OCI-LY7 (cell line): ENCODE measurements around the gene ARL8B. TPM values are rescaled to one million over a fixed set of nuclear protein-coding genes. Genes with fewer than 3 reads are reported as not detected.
"Not testable (repeated sequence)": the region's sequence is repeated elsewhere in the genome, so short reads cannot be mapped to it uniquely, and the experiment has no call there.

ENCODE experiments used
- BruUV-seq: library from RNA; stranded (reverse); fragments of 400-500 nt; replicated peaks from 2 replicates; lab custom pipeline; 2021; lab: Mats Ljungman, UMichigan
- CTCF ChIA-PET: fragments of 300-600 bp; sonication (Branson Sonifier 250); formaldehyde crosslinking; loops from one replicate; lab custom pipeline; 2022; ENCODE audit warnings: antibody characterized with exemption; ENCODE audit not compliant: unreplicated experiment; lab: Charles Lee
- POLR2A ChIA-PET: fragments of 300-600 bp; sonication (Branson Sonifier 250); formaldehyde crosslinking; loops from one replicate; lab custom pipeline; 2022; ENCODE audit warnings: antibody characterized with exemption; lab: Charles Lee
- DNase-seq: peaks from one replicate; pipeline ENCODE4 v3.0.0-alpha.2; 2015; ENCODE audit warnings: low spot score
- H2AFZ ChIP-seq: fragments of 200-600 bp; sonication (generic), shearing (Covaris generic); 2 replicates; pipeline ENCODE4 v1.6.1; 2014; ENCODE audit warnings: mild to moderate bottlenecking, antibody characterized with exemption, low read length, moderate library complexity
- H3K27ac ChIP-seq: fragments of 200-600 bp; sonication (generic); 2 replicates; pipeline ENCODE4 v1.5.1; 2014; ENCODE audit warnings: mixed run types, low read depth, mild to moderate bottlenecking, moderate library complexity, low read length, inconsistent platforms; ENCODE audit not compliant: poor library complexity, severe bottlenecking
- H3K36me3 ChIP-seq: fragments of 200-600 bp; sonication (generic); 2 replicates; pipeline ENCODE4 v1.6.1; 2014; ENCODE audit warnings: mild to moderate bottlenecking, antibody characterized with exemption, low read length, moderate library complexity, mixed read lengths; ENCODE audit not compliant: insufficient read depth
- H3K4me1 ChIP-seq: fragments of 200-600 bp; sonication (generic); 2 replicates; pipeline ENCODE4 v1.5.1; 2014; ENCODE audit warnings: mild to moderate bottlenecking, low read length; ENCODE audit not compliant: insufficient read depth, poor library complexity, severe bottlenecking
- H3K4me2 ChIP-seq: fragments of 200-600 bp; sonication (generic); 2 replicates; pipeline ENCODE4 v1.6.1; 2014; ENCODE audit warnings: mild to moderate bottlenecking, low read length
- H3K4me3 ChIP-seq: fragments of 200-600 bp; sonication (generic); 2 replicates; pipeline ENCODE4 v1.5.1; 2014; ENCODE audit warnings: mild to moderate bottlenecking, low read depth, low read length; ENCODE audit not compliant: poor library complexity, severe bottlenecking
- H3K79me2 ChIP-seq: fragments of 200-600 bp; sonication (generic); 2 replicates; pipeline ENCODE4 v1.6.1; 2016; ENCODE audit warnings: low read depth, mild to moderate bottlenecking, low read length, moderate library complexity, mixed read lengths; ENCODE audit not compliant: insufficient read depth
- H3K9me2 ChIP-seq: fragments of 200-600 bp; sonication (generic); 2 replicates; pipeline ENCODE4 v1.6.1; 2016; ENCODE audit warnings: mild to moderate bottlenecking, low read length, mixed read lengths; ENCODE audit not compliant: insufficient read depth
- H3K9me3 ChIP-seq: fragments of 200-600 bp; sonication (generic); 2 replicates; pipeline ENCODE4 v1.6.1; 2014; ENCODE audit warnings: mild to moderate bottlenecking, mixed run types, low read length, mixed read lengths
- H4K20me1 ChIP-seq: fragments of 200-600 bp; sonication (generic); 2 replicates; pipeline ENCODE4 v1.6.1; 2014; ENCODE audit warnings: mild to moderate bottlenecking, antibody characterized with exemption, low read length, moderate library complexity, mixed read lengths; ENCODE audit not compliant: insufficient read depth
- EZH2phosphoT487 ChIP-seq: fragments of 200-600 bp; sonication (generic); IDR thresholded peaks from 2 replicates; pipeline ENCODE4 v1.6.1; 2018; ENCODE audit warnings: low read depth, borderline replicate concordance, mild to moderate bottlenecking, mixed run types, antibody characterized with exemption, low read length, moderate library complexity, mixed read lengths
- intact Hi-C: fragments of 100-400 bp; cut with micrococcal nuclease; formaldehyde crosslinking; loops from one replicate; pipeline ENCODE4 v1.10.0; 2022; ENCODE audit not compliant: unreplicated experiment
- total RNA-seq, 2 experiments: library from RNA; depleted of rRNA in 1 of 2; stranded (reverse); fragments of >200 nt in 1 of 2; shearing (Covaris generic) in 1 of 2; gene quantifications; 2 replicates each; pipeline ENCODE4 v1.2.3, GENCODE V29; 2014 to 2022
- TF ChIP-seq, protein P1 (sequence below): fragments of 200-600 bp; sonication (generic); conservative IDR thresholded peaks from 2 replicates; pipeline ENCODE4 v1.5.1; 2014; ENCODE audit warnings: mild to moderate bottlenecking, antibody characterized with exemption, low read length, moderate library complexity, mixed read lengths

ARL8B gene
- total RNA-seq, 2 experiments from 2014 or later: 27.1 to 60.4 TPM

DNA sequence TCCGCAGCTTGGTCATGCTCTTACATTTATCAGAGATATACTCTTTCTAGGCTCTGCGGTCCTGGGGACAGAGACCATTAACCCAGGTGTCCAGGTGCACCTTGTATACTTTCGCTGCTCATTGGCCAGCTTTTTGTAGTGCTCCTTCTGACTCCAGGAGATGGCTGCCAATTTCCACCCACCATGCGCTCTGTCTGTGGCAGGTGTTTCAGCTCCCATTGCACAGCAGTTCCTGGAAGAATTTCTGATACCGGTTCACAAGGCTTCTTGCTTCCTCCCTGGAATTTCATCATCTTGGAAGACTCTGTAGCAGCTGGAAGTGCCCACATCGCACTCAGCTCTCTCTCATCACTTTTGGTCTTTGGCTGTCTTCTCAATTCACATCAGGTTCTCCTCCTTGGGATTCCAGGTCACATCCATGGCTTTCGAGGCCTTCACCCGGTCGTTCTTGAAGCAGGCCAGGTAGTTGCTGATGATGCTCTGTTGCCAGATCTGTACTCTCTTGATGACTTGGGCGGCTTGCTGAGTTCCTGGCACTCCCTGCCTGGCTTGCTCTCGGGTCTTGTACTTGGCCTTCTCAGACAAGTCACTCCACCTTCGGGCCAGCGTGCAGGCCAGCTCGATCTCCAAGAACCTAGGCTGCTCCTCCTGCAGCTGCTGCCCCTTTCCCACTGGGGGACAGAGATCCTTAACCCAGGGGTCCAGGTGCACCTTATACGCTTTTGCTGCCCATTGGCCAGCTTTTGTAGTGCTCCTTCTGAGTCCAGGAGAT, 41.1 kb upstream of the ARL8B start:
- Histone ChIP-seq H3K36me3 (no peaks in the 10 kb centered on the region), H4K20me1 (no peaks in the 10 kb centered on the region), H3K4me1 (no peaks in the 10 kb centered on the region), H3K79me2 (no peaks in the 10 kb centered on the region), H3K9me2 (no peaks in the 10 kb centered on the region), H3K9me3 (no peaks in the 10 kb centered on the region), H3K4me3 (no peak overlapping the region), H2AFZ (no peak overlapping the region), H3K4me2 (no peak overlapping the region), H3K27ac (no peak overlapping the region)
- ChIA-PET CTCF (no interaction called here), POLR2A (interaction anchor here (0.6 kb wide), 1 partner anchor 303 kb away, joined by 3 read pairs; no protein-coding TSS in a partner anchor)
- TF ChIP-seq, protein P1, sequence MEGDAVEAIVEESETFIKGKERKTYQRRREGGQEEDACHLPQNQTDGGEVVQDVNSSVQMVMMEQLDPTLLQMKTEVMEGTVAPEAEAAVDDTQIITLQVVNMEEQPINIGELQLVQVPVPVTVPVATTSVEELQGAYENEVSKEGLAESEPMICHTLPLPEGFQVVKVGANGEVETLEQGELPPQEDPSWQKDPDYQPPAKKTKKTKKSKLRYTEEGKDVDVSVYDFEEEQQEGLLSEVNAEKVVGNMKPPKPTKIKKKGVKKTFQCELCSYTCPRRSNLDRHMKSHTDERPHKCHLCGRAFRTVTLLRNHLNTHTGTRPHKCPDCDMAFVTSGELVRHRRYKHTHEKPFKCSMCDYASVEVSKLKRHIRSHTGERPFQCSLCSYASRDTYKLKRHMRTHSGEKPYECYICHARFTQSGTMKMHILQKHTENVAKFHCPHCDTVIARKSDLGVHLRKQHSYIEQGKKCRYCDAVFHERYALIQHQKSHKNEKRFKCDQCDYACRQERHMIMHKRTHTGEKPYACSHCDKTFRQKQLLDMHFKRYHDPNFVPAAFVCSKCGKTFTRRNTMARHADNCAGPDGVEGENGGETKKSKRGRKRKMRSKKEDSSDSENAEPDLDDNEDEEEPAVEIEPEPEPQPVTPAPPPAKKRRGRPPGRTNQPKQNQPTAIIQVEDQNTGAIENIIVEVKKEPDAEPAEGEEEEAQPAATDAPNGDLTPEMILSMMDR: no peak
- no peak for TF ChIP-seq EZH2phosphoT487
- DNase-seq: no peak
- BruUV-seq: no TSS peak
- intact Hi-C loops: no loop called here

DNA sequence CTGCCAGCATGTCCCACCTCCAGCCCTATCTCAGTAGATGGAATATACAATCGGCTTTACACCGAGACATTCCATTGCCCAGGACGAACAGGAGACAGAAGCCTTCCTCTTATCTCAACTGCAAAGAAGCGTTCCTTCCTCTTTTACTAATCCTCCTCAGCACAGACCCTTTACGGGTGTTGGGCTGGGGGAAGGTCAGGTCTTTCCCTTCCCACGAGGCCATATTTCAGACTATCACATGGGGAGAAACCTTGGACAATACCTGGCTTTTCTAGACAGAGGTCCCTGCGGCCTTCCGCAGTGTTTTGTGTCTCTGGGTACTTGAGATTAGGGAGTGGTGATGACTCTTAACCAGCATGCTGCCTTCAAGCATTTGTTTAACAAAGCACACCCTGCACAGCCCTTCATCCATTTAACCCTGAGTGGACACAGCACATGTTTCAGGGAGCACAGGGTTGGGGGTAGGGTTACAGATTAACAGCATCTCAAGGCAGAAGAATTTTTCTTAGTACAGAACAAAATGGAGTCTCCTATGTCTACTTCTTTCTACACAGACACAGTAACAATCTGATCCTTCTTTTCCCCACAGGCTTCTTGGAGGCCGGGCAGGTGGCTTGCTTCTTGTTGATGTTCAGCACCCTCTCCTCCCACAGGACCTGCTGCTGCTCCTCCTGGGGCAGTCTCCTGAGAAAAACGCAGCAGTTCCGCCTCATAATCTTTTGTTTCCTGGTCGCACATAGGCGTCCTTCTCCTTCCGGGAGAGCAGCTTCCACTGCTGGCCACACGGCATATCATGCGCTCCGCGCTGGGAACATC, 39.9 kb upstream of the ARL8B start:
- H3K4me1 ChIP-seq, H3K9me3 ChIP-seq, H4K20me1 ChIP-seq, POLR2A ChIA-PET, H2AFZ ChIP-seq, H3K4me3 ChIP-seq, H3K36me3 ChIP-seq, DNase-seq, CTCF ChIA-PET, H3K4me2 ChIP-seq, H3K79me2 ChIP-seq, BruUV-seq, H3K27ac ChIP-seq, H3K9me2 ChIP-seq, intact Hi-C loops: not testable (repeated sequence)

DNA sequence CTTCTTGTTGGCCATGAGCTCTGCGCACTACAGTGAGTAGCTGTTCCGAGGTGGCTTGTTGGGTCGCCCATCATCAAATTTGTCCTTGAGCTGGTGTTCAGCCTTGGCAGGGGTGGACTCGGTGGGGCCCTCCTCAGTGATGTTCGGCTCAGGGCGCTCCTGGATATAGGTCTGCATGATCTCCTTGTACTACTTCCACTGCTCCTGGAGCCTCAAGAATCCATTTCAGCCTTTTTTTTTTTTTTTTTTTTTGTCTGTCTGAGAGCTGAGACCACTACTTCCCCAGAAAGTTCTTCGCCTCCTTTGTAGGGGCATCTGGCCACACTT, 39.3 kb upstream of the ARL8B start:
- TF ChIP-seq, protein P1: no peak
- TF ChIP-seq EZH2phosphoT487: no peak
- Histone ChIP-seq H4K20me1 (no peaks in the 10 kb centered on the region), H3K9me3 (no peaks in the 10 kb centered on the region), H3K4me2 (no peak overlapping the region), H3K79me2 (no peaks in the 10 kb centered on the region), H3K27ac (no peak overlapping the region), H3K9me2 (no peaks in the 10 kb centered on the region), H2AFZ (no peak overlapping the region), H3K36me3 (no peaks in the 10 kb centered on the region), H3K4me3 (no peak overlapping the region), H3K4me1 (no peaks in the 10 kb centered on the region)
- ChIA-PET CTCF (no interaction called here), POLR2A (interaction anchor here (0.7 kb wide), 1 partner anchor 1551 kb away, joined by 4 read pairs; no protein-coding TSS in a partner anchor)
- DNase-seq: no peak
- intact Hi-C loops: no loop called here
- no TSS peak for BruUV-seq
